GM12875 (cell line): ENCODE data around the gene SYTL2.
"Not testable (repeated sequence)": the region's sequence is repeated elsewhere in the genome, so short reads cannot be mapped to it uniquely, and the experiment has no call there.

Source experiments
- H3K4me3 ChIP-seq: one replicate; pipeline ENCODE4 v1.5.1; 2011; ENCODE audit warnings: low read depth, low read length, control low read depth
- CTCF ChIP-seq: IDR thresholded peaks from 2 replicates; pipeline ENCODE4 v1.5.1; 2011; ENCODE audit warnings: low read depth, mild to moderate bottlenecking, control low read depth, inconsistent platforms, low read length, moderate library complexity, borderline replicate concordance; ENCODE audit not compliant: insufficient read depth

SYTL2 gene

GRCh38 chr11:85663753-85664614 is 147.0 kb downstream of the SYTL2 start:
- H3K4me3 ChIP-seq, result peak overlapping the region; percentile 76
- TF ChIP-seq CTCF, result peak; percentile 66

GRCh38 chr11:85663080-85663752 is 147.7 kb downstream of the SYTL2 start:
- H3K4me3 ChIP-seq, result peak overlapping the region; percentile 76
- TF ChIP-seq CTCF, result no peak

- TF ChIP-seq CTCF, result no peak
- peak overlapping the region; percentile 7 for H3K4me3 ChIP-seq
Observed at GRCh38 chr11:85661972-85662664, 148.8 kb downstream of the SYTL2 start.

- no peak for TF ChIP-seq CTCF
- no peak overlapping the region for H3K4me3 ChIP-seq
Observed at GRCh38 chr11:85658180-85658579, 152.8 kb downstream of the SYTL2 start.

GRCh38 chr11:85656777-85657176 is 154.2 kb downstream of the SYTL2 start:
- no peak for TF ChIP-seq CTCF
- H3K4me3 ChIP-seq, result no peak overlapping the region

- H3K4me3 ChIP-seq, result not testable (repeated sequence)
Observed at GRCh38 chr11:85654343-85654742, 156.6 kb downstream of the SYTL2 start.

- TF ChIP-seq CTCF, result no peak
- H3K4me3 ChIP-seq, result no peak overlapping the region
Observed at GRCh38 chr11:85652786-85653447, 158.0 kb downstream of the SYTL2 start.
